ENCODE measurements around the gene COL1A2.

DNA sequence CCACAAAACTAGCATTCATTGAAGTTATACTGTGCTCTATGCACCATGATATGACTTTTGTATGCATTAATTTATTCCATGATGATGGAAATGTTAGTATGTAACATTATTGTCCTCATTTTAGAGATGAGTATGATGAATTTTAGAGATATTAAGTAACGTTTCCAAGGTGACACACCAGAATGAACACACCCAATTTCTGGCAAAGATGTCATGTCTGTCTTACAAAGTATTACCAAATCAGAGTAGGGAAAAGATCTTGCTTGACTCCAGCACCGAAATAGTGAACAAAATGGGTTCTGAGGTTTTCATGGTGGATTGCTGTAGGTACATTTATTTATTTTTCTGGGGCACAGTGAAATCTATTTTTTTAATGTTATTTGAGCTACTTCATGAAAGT, 33.8 kb upstream of the COL1A2 start:
- TF ChIP-seq POLR2A (IDR thresholded peaks at IDR 0.05; ENCODE audit: low read depth, low read length) (no peak), RAD21 (IDR thresholded peaks at IDR 0.05; ENCODE audit: low read length) (no peak), CTCF (conservative IDR thresholded peaks at IDR 0.05; ENCODE audit: low read depth, low read length) (no peak)
